Subcutaneous adipose tissue (tissue), 4 donors: ENCODE data around the gene TNS3. TPM values are rescaled to one million over a fixed set of nuclear protein-coding genes. Genes with fewer than 3 reads are reported as not detected.

Experiments used
- total RNA-seq, 4 donors: library from RNA; depleted of rRNA; stranded (reverse); fragments of >200 nt; gene quantifications; one replicate each; pipeline ENCODE4 v1.1.0, GENCODE V29; 2016
- TF ChIP-seq, protein P1 (sequence below): fragments of 450-650 bp; IDR thresholded peaks from one replicate; pipeline ENCODE4 v1.5.1; 2016; ENCODE audit warnings: low read depth, mild to moderate bottlenecking, control low read depth, antibody characterized with exemption, moderate library complexity

Gene TNS3
- 100 to 1,000 TPM; 104 to 137 (median 110) TPM for total RNA-seq

DNA sequence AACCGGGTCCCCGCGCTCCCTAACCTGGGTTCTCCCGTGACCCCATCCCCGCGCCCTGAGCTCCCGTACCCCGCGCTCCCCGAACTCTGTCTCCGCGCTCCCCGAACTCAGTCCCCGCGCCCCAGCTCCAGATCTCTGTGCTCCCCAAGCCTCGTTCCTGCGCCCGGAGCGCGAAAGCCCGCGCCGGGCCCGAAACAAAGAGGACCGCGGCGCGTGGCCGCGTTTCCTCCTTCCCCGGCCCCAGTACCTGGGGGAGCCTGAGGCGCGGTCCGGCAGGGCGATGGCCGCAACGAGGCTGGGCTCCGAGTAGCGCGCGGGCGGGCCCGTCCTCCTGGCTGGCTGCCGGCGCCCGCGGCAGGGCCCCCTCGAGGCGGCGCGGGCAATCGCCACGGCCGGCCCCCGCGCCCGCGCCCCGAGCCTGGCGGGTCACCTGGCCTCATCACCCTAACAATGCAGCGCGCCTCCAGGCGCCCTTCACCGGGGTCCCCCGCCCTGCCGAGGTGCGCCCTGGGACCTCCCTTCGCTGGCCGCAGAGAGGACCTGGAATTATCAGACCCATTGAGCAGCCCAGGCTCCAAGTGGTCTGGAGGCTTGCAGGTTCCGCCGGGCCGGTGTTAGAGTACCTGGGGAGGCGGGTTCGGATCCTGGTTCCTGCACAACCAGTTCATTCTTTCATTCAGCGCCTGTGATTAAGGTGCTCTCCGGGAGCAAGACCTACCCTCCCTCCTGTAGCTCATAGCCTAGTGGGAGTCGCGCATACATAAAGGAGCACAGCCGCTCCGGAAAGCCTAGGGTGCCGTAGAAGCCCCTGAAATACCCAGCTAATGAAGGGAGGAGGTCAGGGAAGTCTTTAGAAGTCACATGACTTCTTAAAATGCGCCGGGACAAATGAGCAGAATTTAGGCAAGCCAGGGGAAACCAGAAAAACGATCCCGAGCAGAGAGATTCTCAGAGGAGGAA is at the start of gene TNS3:
TSS of gene TNS3 (minus strand) at position 308 of the 960 bp plus-strand sequence. CDS start 142,475 bp downstream, outside the sequence.
- TF ChIP-seq, protein P1, sequence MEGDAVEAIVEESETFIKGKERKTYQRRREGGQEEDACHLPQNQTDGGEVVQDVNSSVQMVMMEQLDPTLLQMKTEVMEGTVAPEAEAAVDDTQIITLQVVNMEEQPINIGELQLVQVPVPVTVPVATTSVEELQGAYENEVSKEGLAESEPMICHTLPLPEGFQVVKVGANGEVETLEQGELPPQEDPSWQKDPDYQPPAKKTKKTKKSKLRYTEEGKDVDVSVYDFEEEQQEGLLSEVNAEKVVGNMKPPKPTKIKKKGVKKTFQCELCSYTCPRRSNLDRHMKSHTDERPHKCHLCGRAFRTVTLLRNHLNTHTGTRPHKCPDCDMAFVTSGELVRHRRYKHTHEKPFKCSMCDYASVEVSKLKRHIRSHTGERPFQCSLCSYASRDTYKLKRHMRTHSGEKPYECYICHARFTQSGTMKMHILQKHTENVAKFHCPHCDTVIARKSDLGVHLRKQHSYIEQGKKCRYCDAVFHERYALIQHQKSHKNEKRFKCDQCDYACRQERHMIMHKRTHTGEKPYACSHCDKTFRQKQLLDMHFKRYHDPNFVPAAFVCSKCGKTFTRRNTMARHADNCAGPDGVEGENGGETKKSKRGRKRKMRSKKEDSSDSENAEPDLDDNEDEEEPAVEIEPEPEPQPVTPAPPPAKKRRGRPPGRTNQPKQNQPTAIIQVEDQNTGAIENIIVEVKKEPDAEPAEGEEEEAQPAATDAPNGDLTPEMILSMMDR, result no peak

DNA sequence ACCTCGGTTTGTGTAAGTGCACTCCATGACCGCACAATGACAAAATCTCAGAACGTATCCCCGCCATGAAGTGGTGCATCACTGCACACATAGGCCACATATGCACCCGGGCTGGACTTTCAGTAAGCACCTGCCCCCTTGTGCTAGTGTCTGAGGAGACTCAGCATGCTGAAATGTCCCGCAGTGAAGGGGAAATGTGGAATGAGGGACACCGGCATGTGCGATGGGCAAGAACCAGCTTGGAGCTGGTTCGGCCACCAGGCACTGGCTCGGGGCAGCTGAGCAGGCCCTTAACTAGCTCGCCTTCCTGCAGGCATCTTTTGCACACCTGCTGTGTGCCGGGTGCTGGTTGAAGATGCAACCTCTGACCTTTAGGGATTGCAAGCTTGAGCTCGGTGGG is 49.8 kb upstream of the TNS3 start:
- TF ChIP-seq, protein P1, result no peak

DNA sequence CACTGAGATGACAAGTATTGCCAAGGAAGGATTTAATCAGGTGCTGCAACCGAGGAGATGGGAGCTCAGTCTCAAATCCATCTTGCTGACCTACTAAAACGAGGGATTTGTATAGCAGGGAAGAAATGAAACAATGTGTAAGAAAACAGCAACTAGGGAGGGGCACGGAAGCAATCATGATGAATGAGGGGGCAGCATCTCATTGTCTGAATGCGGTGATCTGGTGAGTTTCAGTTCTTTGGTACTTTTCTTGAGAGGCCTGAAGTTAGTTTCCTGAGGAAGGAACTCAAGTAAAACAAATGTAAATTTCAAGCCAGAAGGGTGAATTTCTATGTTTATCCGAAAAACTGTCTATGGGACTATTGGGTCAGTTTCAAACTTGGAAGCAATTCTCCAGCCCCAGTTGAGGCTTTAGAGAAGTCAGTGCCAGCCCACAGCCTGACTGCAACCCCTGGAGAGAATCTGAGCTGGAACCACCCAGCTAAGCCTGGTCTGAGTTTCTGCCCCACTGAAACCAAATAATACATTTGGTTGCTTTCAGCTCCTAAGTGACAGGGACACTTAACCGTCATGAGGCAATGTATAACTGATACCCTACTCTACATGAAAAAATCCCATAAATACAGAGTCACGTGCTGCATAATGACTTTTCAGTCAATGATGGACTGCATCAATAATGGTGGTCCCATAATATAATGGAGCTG is 45.8 kb upstream of the TNS3 start:
- TF ChIP-seq, protein P1, result no peak

DNA sequence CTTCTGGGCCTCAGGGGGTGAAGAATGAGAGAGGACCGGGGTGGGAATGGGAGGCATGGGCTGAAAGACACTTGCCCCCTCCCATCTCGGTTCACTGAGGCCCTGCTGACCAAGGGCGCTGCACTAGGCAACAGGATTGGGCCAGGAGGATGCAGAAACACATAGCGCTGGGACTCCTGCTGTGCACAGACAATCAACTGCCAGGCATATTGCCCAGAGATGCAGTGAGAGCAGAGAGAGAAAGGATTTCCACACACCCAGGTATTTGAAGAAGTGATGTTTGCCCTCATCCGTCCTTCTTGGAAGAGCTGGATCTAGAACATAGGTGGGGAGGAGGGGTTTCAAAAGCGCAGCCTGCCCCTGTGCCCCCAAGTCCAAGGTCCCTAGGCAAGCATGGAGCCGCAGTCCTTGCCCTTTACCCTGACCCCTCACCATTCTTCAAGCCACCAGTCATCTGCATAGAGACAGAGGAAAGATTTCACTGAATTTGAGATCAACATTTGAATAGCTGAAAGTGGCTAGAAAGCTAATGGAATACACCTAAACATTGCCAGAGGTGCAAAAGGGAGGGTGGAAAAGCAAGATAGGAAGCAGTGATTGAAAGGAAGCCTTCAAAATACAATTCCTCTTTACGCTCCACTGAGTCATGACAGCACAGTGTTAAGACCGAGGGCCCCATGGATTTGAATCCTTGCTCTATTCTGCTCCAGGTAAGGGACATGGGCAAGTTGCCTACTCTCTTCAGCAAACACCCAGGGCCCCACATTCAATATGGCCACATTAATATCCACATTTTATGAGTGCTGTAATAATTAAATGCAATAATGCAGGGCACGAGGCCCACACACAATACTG is 44.2 kb upstream of the TNS3 start:
- TF ChIP-seq, protein P1, result no peak

DNA sequence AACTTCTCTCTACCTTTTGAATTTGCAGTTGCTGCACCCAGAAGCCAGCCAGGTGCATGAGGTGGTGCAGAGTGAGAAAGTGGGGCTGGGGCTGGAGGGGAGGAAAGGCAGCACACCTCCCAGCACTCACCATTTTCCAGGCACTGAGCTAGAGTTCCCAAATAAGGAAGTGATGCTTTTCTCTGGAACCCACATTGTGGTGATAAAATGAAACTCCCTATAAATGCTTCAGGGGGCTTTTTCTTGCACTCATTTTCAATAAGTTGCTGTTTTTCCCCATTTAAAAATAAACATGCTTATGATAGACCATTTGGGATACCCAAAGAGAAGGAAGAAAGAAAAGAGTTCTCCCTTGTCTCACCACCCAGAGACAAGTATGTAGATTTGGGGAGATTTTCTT is 42.8 kb upstream of the TNS3 start:
- TF ChIP-seq, protein P1, result no peak

DNA sequence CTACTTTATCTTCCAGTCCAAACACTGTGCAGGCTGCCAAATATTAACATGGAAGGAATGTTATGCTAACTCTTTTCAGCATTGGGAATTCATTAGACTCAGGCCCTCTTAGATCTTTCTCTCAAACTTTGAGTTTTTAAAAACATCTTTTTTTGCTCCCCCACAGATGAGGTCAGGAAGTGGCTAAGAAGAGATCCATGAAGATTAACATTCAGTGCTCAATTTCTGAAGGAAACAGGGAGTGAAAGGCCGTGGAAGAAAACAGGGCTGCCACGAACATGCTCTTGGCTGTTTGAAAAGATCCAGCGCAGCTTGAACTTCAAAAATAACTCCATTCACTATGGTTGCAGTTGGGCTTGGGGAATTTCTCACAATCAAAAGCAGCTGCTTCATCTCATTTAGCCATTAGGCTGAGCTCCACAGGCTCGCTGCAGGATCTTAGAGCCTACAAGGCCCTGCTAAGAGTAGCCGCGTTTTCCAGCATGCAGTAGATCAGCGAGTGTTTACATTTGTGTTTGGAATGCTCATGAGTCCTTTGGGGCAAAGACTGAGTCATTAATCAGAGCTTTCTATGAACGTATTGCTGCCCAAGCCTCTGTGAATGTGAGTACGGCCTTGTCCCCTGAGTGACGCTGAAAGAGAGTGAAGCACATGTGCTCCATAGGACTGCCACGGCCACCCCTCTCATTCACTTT is 41.2 kb upstream of the TNS3 start:
- TF ChIP-seq, protein P1, result no peak
